ENCODE results near the gene NAT9.

GRCh38 chr17:74790161-74791058, 14.3 kb upstream of the NAT9 start:
- TF ChIP-seq CTCF (conservative IDR thresholded peaks at IDR 0.05 in 1 of 2, IDR thresholded peaks at IDR 0.05 in 1 of 2; ENCODE audit: extremely low read depth in 1 of 2, insufficient read depth in 1 of 2, low read depth in 1 of 2, low read length in 2 of 2) (no peak), EZH2 (IDR thresholded peaks at IDR 0.05; ENCODE audit: borderline replicate concordance, low read length) (no peak)
